HepG2 (cell line): ENCODE results near the gene AHSG. TPM values are rescaled to one million over a fixed set of nuclear protein-coding genes. Genes with fewer than 3 reads are reported as not detected.
A peak's percentile ranks its signal among the peaks of the same experiment; 100 is the strongest.

ENCODE experiments used
- ATAC-seq: fragments of 200-7000 bp; cut with Tn5 transposase; 3 replicates; pipeline ENCODE4 v1.9.1; 2020; ENCODE audit warnings: mild to moderate bottlenecking, moderate library complexity
- BruUV-seq: library from RNA; stranded (reverse); fragments of 400-500 nt; replicated peaks from 2 replicates; lab custom pipeline; 2021; lab: Mats Ljungman, UMichigan
- CTCF ChIA-PET: fragments of 300-600 bp; formaldehyde crosslinking; extraction: SDS; loops from one replicate; lab custom pipeline; 2021; ENCODE audit warnings: low total read pairs, inconsistent platforms, low intra/inter-chr PET ratio; lab: Yijun Ruan, JAX
- POLR2A ChIA-PET: fragments of 350-600 bp; sonication (Branson Sonifier 250); formaldehyde crosslinking; loops from one replicate; lab custom pipeline; 2020; ENCODE audit warnings: antibody characterized with exemption, inconsistent platforms; lab: Yijun Ruan, JAX
- DNase-seq: peaks from one replicate; pipeline ENCODE4 v3.0.0-alpha.2; 2015; ENCODE audit warnings: low spot score
- FAIRE-seq: peaks from 3 replicates; lab custom pipeline; 2011; peaks lifted over from hg19 to GRCh38; lab: Jason Lieb, UNC
- H2AFZ ChIP-seq: one replicate; pipeline ENCODE4 v1.6.1; 2011; ENCODE audit warnings: low read length, inconsistent platforms
- H3K27ac ChIP-seq: fragments of 300-600 bp; 3 replicates; pipeline ENCODE4 v1.8.0; 2011; ENCODE audit warnings: mixed run types, mild to moderate bottlenecking, mixed read lengths, low read length, inconsistent platforms; ENCODE audit not compliant: insufficient read depth; ENCODE audit errors: extremely low read length
- H3K27me3 ChIP-seq, 2 experiments: fragments of 200-600 bp in 1 of 2; 2 replicates in 1 of 2; 3 replicates in 1 of 2; pipeline versions ENCODE4 v1.6.0 to v1.8.0; 2011; ENCODE audit warnings: low read length in 2 of 2, mild to moderate bottlenecking in 2 of 2, moderate library complexity in 2 of 2, inconsistent platforms in 1 of 2; ENCODE audit not compliant: insufficient read depth in 2 of 2, control insufficient read depth in 1 of 2
- H3K36me3 ChIP-seq, 2 experiments: fragments of 200-600 bp in 1 of 2; replicated peaks in 1 of 2; 2 replicates in 1 of 2; 3 replicates in 1 of 2; pipeline versions ENCODE4 v1.5.1 to v1.8.0; 2011; ENCODE audit warnings: low read length in 2 of 2, inconsistent platforms in 1 of 2; ENCODE audit not compliant: insufficient read depth in 2 of 2, control insufficient read depth in 1 of 2
- H3K4me1 ChIP-seq: 2 replicates; pipeline ENCODE4 v1.5.1; 2012; ENCODE audit warnings: low read length, inconsistent platforms; ENCODE audit not compliant: insufficient read depth
- H3K4me2 ChIP-seq: 2 replicates; pipeline ENCODE4 v1.6.0; 2011; ENCODE audit warnings: low read depth, low read length, inconsistent platforms
- H3K4me3 ChIP-seq, 3 experiments: fragments of 200-600 bp in 1 of 3; sonication (generic), shearing (Covaris generic) in 1 of 3; replicated peaks in 1 of 3; 2 replicates each; pipeline ENCODE4 v1.5.1; 2011 to 2016; ENCODE audit warnings: low read length in 3 of 3, inconsistent platforms in 2 of 3, low read depth in 2 of 3, mild to moderate bottlenecking in 2 of 3, control low read depth in 1 of 3, mixed read lengths in 1 of 3; ENCODE audit not compliant: insufficient read depth in 1 of 3
- H3K79me2 ChIP-seq: one replicate; pipeline ENCODE4 v1.6.1; 2011; ENCODE audit warnings: low read length, inconsistent platforms; ENCODE audit not compliant: insufficient read depth
- H3K9ac ChIP-seq: 2 replicates; pipeline ENCODE4 v1.6.0; 2011; ENCODE audit warnings: mild to moderate bottlenecking, low read depth, low read length, inconsistent platforms; ENCODE audit not compliant: insufficient read depth
- H3K9me3 ChIP-seq: 2 replicates; pipeline ENCODE4 v1.5.1; 2012; ENCODE audit warnings: mild to moderate bottlenecking, low read length
- H4K20me1 ChIP-seq: 2 replicates; pipeline ENCODE4 v1.6.0; 2011; ENCODE audit warnings: inconsistent platforms, mild to moderate bottlenecking, low read length, moderate library complexity; ENCODE audit not compliant: insufficient read depth
- ATF7-NPFF ChIP-seq: sonication (generic); formaldehyde crosslinking; IDR thresholded peaks from 2 replicates; pipeline ENCODE4 v1.8.1; 2023; ENCODE audit warnings: mild to moderate bottlenecking, low read depth, missing genetic modification reagents, moderate library complexity
- GTF3A ChIP-seq: sonication (generic); formaldehyde crosslinking; conservative IDR thresholded peaks from 2 replicates; pipeline ENCODE4 v1.4.0; 2020; ENCODE audit warnings: mild to moderate bottlenecking, missing genetic modification reagents
- SP1 ChIP-seq, 2 experiments: fragments of 450-650 bp in 1 of 2; sonication (generic) in 1 of 2; formaldehyde crosslinking in 1 of 2; IDR thresholded peaks; 2 replicates each; pipeline versions ENCODE4 v1.4.0 to v1.6.1; 2016 to 2020; ENCODE audit warnings: missing genetic modification reagents in 1 of 2
- SSRP1 ChIP-seq: IDR thresholded peaks from 2 replicates; pipeline ENCODE4 v1.6.1; 2016; ENCODE audit warnings: control low read depth
- ZNF737 ChIP-seq: sonication (generic); formaldehyde crosslinking; IDR thresholded peaks from 2 replicates; pipeline ENCODE4 v1.5.0; 2020; ENCODE audit warnings: missing genetic modification reagents, mild to moderate bottlenecking, borderline replicate concordance
- WGBS: methylation state at CpG from one replicate; pipeline ENCODE4 v1.1.6; 2017; ENCODE audit warnings: low lambda C conversion rate; 5-methylcytosine and 5-hydroxymethylcytosine counted together
- in situ Hi-C: cut with HindIII; loops from 2 replicates; pipeline ENCODE4 v1.10.0; 2017; ENCODE audit warnings: low pct_unique_long_range_greater_than_20kb; ENCODE audit not compliant: extremely low pct_ligation_motif_present
- intact Hi-C: fragments of 100-400 bp; cut with micrococcal nuclease; formaldehyde crosslinking; loops from one replicate; pipeline ENCODE4 v1.10.0; 2022; ENCODE audit not compliant: unreplicated experiment
- polyA plus RNA-seq, 8 experiments: library from polyadenylated mRNA; depleted of rRNA in 3 of 8; stranded (reverse) in 7 of 8; unstranded in 1 of 8; fragments of >200 nt; fragmentation: Illumina TruSeq in 4 of 8; extraction: Trizol in 4 of 8; gene quantifications; 2 replicates each; pipeline versions ENCODE4 v1.2.1 to v1.2.3, GENCODE V29; 2011 to 2016; ENCODE audit warnings: low read depth in 4 of 8, missing spikeins in 1 of 8, mixed read lengths in 1 of 8; ENCODE audit not compliant: insufficient read depth in 1 of 8
- total RNA-seq, 5 experiments: library from RNA; depleted of rRNA; stranded (reverse); fragments of >200 nt; fragmentation: Illumina TruSeq; extraction: Trizol; gene quantifications; 2 replicates each; pipeline ENCODE4 v1.2.3, GENCODE V29; 2016; ENCODE audit warnings: low read depth in 1 of 5
- TF ChIP-seq, protein P1 (sequence below): sonication (generic); formaldehyde crosslinking; IDR thresholded peaks from 2 replicates; pipeline ENCODE4 v1.5.0; 2020; ENCODE audit warnings: missing genetic modification reagents

Gene AHSG
- total and polyA plus RNA-seq, 2 of the 13 experiments (the other 11 are each of a cell fraction or from before 2014, with no cell fraction given), result 2,043 to 19,152 TPM

DNA sequence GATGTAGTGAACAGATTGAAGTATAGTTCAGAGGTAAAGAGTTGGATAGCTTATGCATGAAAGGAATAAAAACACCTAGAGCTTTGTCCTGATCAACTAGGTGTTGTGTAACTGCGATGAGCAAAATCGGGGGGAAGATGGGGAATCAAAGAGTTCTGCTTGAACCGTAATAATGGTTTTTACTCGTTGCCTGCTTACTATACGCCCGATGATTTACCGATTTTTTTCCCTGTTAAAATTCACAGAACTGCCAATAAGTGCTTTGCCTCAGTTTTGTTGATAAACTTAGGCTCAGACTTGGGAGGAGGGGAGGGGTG lies 43.1 kb upstream of the AHSG start:
- Histone ChIP-seq H3K4me3 (peak overlapping the region; percentile 81 to 100 (median 88)), H3K36me3 (peaks cover 1 to 22% of the 10 kb centered on the region in 2 experiments), H3K4me2 (peak overlapping the region; percentile 95), H2AFZ (no peak overlapping the region), H3K9ac (peak overlapping the region; percentile 80), H3K27ac (peak overlapping the region; percentile 79), H3K79me2 (peaks cover 51% of the 10 kb centered on the region), H3K9me3 (no peaks in the 10 kb centered on the region), H3K4me1 (peaks cover 62% of the 10 kb centered on the region), H4K20me1 (no peaks in the 10 kb centered on the region), H3K27me3 (no peaks in the 10 kb centered on the region; a peak in 1 of 5 replicates)
- no peak for DNase-seq
- CTCF ChIA-PET, result no interaction called here
- no peak for ATAC-seq
- WGBS, result under 1% methylated on average over 7 of the region's 7 CpGs
- in situ Hi-C loops (no loop called here), intact Hi-C loops (loop anchor here (2.0 kb wide), 1 partner anchor 43 kb away; the partner anchor contains the start of gene AHSG)
- FAIRE-seq, result no peak
- TF ChIP-seq GTF3A (CRISPR knock-in tag) (no peak), SSRP1 (CRISPR knock-in tag) (no peak), ZNF737 (no peak), ATF7-NPFF (CRISPR knock-in tag) (0 out of 2 replicates have a peak, but pooled peaks have one; percentile 2), SP1 (IDR thresholded peaks at IDR 0.05) (no peak), SP1 (CRISPR knock-in tag; IDR thresholded peaks at IDR 0.05) (no peak)
- TF ChIP-seq, protein P1, sequence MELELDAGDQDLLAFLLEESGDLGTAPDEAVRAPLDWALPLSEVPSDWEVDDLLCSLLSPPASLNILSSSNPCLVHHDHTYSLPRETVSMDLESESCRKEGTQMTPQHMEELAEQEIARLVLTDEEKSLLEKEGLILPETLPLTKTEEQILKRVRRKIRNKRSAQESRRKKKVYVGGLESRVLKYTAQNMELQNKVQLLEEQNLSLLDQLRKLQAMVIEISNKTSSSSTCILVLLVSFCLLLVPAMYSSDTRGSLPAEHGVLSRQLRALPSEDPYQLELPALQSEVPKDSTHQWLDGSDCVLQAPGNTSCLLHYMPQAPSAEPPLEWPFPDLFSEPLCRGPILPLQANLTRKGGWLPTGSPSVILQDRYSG (CRISPR knock-in tag), result no peak
- POLR2A ChIA-PET, result interaction anchor here (0.6 to 6.5 kb wide), 22 partner anchors 10 to 632 kb away, joined by 3 to 111 read pairs (median 4); partner anchors contain the start of genes AHSG, EIF4A2, ETV5 and TRA2B
- BruUV-seq, result TSS peak; percentile 91
